Heart right ventricle (tissue), 16 donors: ENCODE data around the gene WDR59. TPM values are rescaled to one million over a fixed set of nuclear protein-coding genes. Genes with fewer than 3 reads are reported as not detected.

ENCODE experiments used
- ATAC-seq, 8 donors: fragments of 200-7000 bp; cut with Tn5 transposase; one replicate each; pipeline ENCODE4 v1.9.1; 2020; ENCODE audit warnings: mild to moderate bottlenecking in 8 of 8, moderate library complexity in 8 of 8, moderate number of reproducible peaks in 1 of 8
- DNase-seq, 2 donors: peaks; one replicate each; pipeline ENCODE4 v3.0.0-alpha.2; 2020
- H3K27ac ChIP-seq, 10 donors: fragments of 200-600 bp; sonication (generic) in 2 of 10; one replicate each; pipeline versions ENCODE4 v1.5.0 to v1.8.0; 2020 to 2022; ENCODE audit warnings: mild to moderate bottlenecking in 3 of 10
- H3K27me3 ChIP-seq, 7 donors: fragments of 200-600 bp; one replicate each; pipeline ENCODE4 v1.8.0; 2021 to 2022; ENCODE audit warnings: mild to moderate bottlenecking in 2 of 7
- H3K36me3 ChIP-seq, 9 donors: fragments of 200-600 bp; sonication (generic) in 1 of 9; one replicate each; pipeline versions ENCODE4 v1.5.0 to v1.8.0; 2020 to 2022; ENCODE audit warnings: mild to moderate bottlenecking in 2 of 9
- H3K4me1 ChIP-seq, 9 donors: fragments of 200-600 bp; sonication (generic) in 1 of 9; one replicate each; pipeline versions ENCODE4 v1.5.0 to v1.8.0; 2020 to 2022; ENCODE audit warnings: mild to moderate bottlenecking in 4 of 9
- H3K4me3 ChIP-seq, 10 donors: fragments of 200-600 bp; sonication (generic) in 2 of 10; one replicate each; pipeline versions ENCODE4 v1.5.0 to v1.8.0; 2020 to 2022; ENCODE audit warnings: mild to moderate bottlenecking in 7 of 10, moderate library complexity in 2 of 10
- H3K9me3 ChIP-seq, 11 donors: fragments of 200-600 bp in 10 of 11; sonication (generic) in 2 of 11; one replicate each; pipeline versions ENCODE4 v1.5.0 to v1.8.0; 2013 to 2022; ENCODE audit warnings: mild to moderate bottlenecking in 2 of 11, control low read depth in 1 of 11, moderate library complexity in 1 of 11
- WGBS, 2 donors: extraction: QIAGEN DNeasy Blood & Tissue Kit; methylation state at CpG; one replicate each; pipeline ENCODE4 v1.1.7; 2013; ENCODE audit warnings: inconsistent platforms in 1 of 2; 5-methylcytosine and 5-hydroxymethylcytosine counted together
- intact Hi-C, 10 donors: fragments of 100-400 bp; cut with DNase I; formaldehyde crosslinking; loops; one replicate each; pipeline versions ENCODE4 v1.11.1 to v1.14.2; 2022
- polyA plus RNA-seq, 2 donors: library from polyadenylated mRNA; stranded (reverse); fragments of 200-250 nt; gene quantifications; one replicate each; pipeline ENCODE4 v1.2.3, GENCODE V29; 2013
- total RNA-seq, 10 donors: library from RNA; stranded (reverse); fragmentation: NEBNext Ultra II Directional in 3 of 10; extraction: Animal tissue kit (Norgen Biotek cat#: 25700) in 3 of 10; gene quantifications; one replicate each; pipeline versions ENCODE4 v1.2.1 to v1.2.4, GENCODE V29; 2021 to 2023
- TF ChIP-seq, protein P1 (sequence below), 9 donors: fragments of 200-600 bp; sonication (generic) in 2 of 9; IDR thresholded peaks; one replicate each; pipeline versions ENCODE4 v1.5.0 to v1.8.0; 2021 to 2022; ENCODE audit warnings: antibody characterized with exemption in 9 of 9, mild to moderate bottlenecking in 5 of 9, moderate library complexity in 1 of 9
- donor health status: Arrhythmogenic right ventricular cardiomyopathy.
- donor health status: ischemic (EF 13 %, LVEDD 7.1; RV severe dilation, severe dysfunction).
- donor health status: healthy with polysubstance abuse.
- donor health status: DM: no; HTN: yes; CAD: no.
- donor health status: DM: no; HTN: no; CAD: no.
- donor health status: ischemic (EF 25% LVEDD 6.9; RV normal size, moderate dysfunction).
- donor health status: ischemic (EF 25% LVEDD 5.7; RV mildly dilated, moderate dysfunction).
- donor health status: healthy.
- donor health status: DM: yes; HTN: yes; CAD: no.
- donor health status: Ischemic cardiomyopathy.
- donor health status: ischemic (EF 35%, LVEDD 5.7; RV mildly dilated, moderate dysfunction).
- donor health status: nonischemic (EF 11% LVEDD 7.7; RV severe dilation, severe dysfunction).
- donor health status: DM: yes; HTN: yes; CAD: no.
- donor health status: PGD.
- donor health status: ischemic (EF 29% LVEDD 5.4; RV normal size, mild dysfunction).
- donor health status: nonischemic (EF 23%, LVEDD 6.1; RV moderate dilation, normal function).

The WDR59 gene
- total and polyA plus RNA-seq, 12 donors: 15.6 to 63.5 (median 40.9) TPM

DNA sequence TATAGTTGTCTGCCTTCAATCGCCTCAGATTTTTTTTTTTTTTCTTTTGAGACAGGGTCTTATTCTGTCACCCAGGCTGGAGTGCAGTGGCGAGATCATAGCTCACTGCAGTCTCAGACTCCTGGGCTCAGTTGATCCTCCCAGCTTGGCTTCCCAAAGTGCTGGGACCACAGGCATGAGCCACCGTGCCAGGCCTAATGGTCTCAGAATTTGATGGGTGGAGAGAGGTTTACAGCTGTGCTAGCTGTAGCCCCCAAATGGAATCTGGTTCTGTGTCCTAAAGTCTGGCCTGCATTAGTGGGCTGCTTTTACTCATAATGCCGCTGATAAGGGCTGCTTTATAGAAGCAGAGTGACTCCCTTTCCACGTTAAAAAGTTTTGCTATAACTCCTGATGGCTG, 19.0 kb upstream of the WDR59 start:
- Histone ChIP-seq H3K4me1 (peaks cover 0 to 71% (median 31%) of the 10 kb centered on the region in 9 donors), H3K27me3 (no peaks in the 10 kb centered on the region), H3K9me3 (no peaks in the 10 kb centered on the region), H3K27ac (peak overlapping the region in 2 of 10 donors; percentile 92 to 93), H3K4me3 (no peak overlapping the region), H3K36me3 (no peaks in the 10 kb centered on the region)
- DNase-seq (no peak), ATAC-seq (no peak)
- TF ChIP-seq, protein P1, sequence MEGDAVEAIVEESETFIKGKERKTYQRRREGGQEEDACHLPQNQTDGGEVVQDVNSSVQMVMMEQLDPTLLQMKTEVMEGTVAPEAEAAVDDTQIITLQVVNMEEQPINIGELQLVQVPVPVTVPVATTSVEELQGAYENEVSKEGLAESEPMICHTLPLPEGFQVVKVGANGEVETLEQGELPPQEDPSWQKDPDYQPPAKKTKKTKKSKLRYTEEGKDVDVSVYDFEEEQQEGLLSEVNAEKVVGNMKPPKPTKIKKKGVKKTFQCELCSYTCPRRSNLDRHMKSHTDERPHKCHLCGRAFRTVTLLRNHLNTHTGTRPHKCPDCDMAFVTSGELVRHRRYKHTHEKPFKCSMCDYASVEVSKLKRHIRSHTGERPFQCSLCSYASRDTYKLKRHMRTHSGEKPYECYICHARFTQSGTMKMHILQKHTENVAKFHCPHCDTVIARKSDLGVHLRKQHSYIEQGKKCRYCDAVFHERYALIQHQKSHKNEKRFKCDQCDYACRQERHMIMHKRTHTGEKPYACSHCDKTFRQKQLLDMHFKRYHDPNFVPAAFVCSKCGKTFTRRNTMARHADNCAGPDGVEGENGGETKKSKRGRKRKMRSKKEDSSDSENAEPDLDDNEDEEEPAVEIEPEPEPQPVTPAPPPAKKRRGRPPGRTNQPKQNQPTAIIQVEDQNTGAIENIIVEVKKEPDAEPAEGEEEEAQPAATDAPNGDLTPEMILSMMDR (IDR thresholded peaks at IDR 0.05): no peak
- intact Hi-C loops: loop anchor here in 8 of 10 donors (5.0 kb wide), 2 partner anchors 38 to 43 kb away; no protein-coding TSS in a partner anchor
- WGBS, 2 donors: 82 to 87% methylated on average over 5 of the region's 5 CpGs

DNA sequence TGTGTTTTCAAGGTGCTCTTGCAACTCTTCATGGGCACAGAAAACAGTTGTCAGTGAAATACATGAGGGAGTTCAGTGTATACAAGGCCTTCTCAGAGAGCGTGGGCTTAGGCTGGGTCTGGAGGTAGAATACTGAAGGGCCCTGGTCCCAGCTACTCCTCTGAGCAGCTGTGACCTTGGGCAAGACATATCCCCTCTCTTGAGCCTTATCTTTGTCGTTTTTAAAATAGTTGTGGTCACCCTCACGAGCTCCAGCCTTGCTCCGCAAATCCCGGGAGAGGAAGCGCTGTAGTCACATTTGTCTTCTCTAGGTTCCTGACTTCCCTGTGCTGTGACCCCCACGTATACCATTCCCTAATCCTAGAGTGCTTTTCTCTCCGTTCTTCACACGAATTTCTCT, 17.6 kb upstream of the WDR59 start:
- ATAC-seq (peak in 2 of 8 donors; percentile 1 to 6), DNase-seq (no peak)
- Histone ChIP-seq H3K27ac (peak overlapping the region in 9 of 10 donors; percentile 2 to 93 (median 71)), H3K36me3 (no peaks in the 10 kb centered on the region), H3K9me3 (no peaks in the 10 kb centered on the region), H3K4me1 (peaks cover 0 to 67% (median 31%) of the 10 kb centered on the region in 9 donors), H3K4me3 (peak overlapping the region in 2 of 10 donors; percentile 8 to 73), H3K27me3 (no peaks in the 10 kb centered on the region)
- TF ChIP-seq, protein P1 (IDR thresholded peaks at IDR 0.05): no peak
- intact Hi-C loops: loop anchor here in 8 of 10 donors (5.0 kb wide), 2 partner anchors 40 to 45 kb away; no protein-coding TSS in a partner anchor
- WGBS, 2 donors: 26 to 38% methylated on average over 9 of the region's 9 CpGs

DNA sequence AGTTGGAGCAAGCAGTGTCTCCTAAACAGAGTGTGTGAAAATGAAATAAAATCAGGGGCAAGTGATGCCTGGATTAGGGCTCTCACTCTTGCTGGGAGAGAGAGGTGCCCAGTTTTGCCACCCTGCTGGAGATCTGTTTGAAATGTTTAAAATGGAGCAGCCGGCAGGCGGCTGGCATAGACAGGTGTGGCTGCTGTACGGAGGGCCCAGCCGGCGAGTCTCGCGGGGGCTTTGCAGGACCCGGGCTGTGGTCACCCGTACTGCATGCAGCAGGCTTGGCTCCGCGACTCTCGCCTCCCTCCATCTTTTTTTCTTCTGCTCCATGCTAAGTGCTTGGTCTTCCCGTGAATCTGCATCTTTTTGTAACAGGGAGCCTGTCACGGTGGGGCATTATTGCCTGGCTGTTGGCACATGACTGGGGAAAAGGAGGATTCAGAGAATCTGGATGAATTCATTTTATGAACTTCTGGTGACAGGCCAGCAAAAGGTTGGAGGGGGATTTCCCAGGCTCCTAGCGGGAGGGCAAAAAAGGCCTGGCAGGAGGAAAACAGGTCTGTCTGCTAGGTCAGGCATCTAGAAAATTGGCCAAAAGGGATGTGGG, 15.7 kb upstream of the WDR59 start:
- H3K27me3 ChIP-seq: no peaks in the 10 kb centered on the region
- H3K4me1 ChIP-seq: peaks cover 0 to 60% (median 31%) of the 10 kb centered on the region in 9 donors
- no peaks in the 10 kb centered on the region for H3K9me3 ChIP-seq
- 4 to 8% methylated on average over 15 of the region's 15 CpGs for WGBS, 2 donors
- TF ChIP-seq, protein P1 (IDR thresholded peaks at IDR 0.05): peak in 1 of 9 donors; percentile 5
- H3K4me3 ChIP-seq: peak overlapping the region; percentile 73 to 100 (median 93)
- H3K36me3 ChIP-seq: no peaks in the 10 kb centered on the region
- DNase-seq (peak in 1 of 2 donors; percentile 30), ATAC-seq (peak in 5 of 8 donors; percentile 4 to 29 (median 29))
- intact Hi-C loops: loop anchor here in 8 of 10 donors (5.0 kb wide), 2 partner anchors 42 to 47 kb away; no protein-coding TSS in a partner anchor
- H3K27ac ChIP-seq: peak overlapping the region in 9 of 10 donors; percentile 31 to 93 (median 88)

DNA sequence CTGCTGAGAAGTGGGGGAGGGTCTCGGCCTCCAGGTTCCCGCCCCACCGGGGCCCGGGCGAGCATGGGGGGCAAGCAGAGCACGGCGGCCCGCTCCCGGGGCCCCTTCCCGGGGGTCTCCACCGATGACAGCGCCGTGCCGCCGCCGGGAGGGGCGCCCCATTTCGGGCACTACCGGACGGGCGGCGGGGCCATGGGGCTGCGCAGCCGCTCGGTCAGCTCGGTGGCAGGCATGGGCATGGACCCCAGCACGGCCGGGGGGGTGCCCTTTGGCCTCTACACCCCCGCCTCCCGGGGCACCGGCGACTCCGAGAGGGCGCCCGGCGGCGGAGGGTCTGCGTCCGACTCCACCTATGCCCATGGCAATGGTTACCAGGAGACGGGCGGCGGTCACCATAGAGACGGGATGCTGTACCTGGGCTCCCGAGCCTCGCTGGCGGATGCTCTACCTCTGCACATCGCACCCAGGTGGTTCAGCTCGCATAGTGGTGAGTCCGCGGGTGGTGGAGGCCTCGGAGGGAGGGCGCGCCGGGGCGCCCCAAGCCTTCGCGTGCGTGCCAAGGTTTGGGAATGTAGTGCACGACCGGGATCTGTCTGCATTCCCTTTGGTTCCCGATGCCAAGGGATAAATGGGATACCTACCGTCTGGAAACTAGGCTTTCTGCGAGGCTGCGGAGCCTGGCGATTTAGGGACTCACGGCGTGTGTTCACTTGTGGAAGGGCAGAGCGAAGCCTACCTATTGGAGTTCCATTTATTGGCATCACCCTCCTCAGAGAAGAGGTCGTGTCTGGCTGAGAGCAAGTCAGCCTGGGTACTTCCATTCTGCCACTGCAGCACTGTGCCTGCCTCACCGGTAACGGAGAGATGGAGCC, 14.9 kb upstream of the WDR59 start:
- WGBS, 2 donors: 0 to 1% methylated on average over 64 to 71 of the region's 71 CpGs
- H3K27me3 ChIP-seq: no peaks in the 10 kb centered on the region
- peak; percentile 41 to 43 for DNase-seq
- H3K9me3 ChIP-seq: no peaks in the 10 kb centered on the region
- peaks cover 0 to 56% (median 31%) of the 10 kb centered on the region in 9 donors for H3K4me1 ChIP-seq
- intact Hi-C loops: loop anchor here in 9 of 10 donors (2.0 to 5.0 kb wide), 3 partner anchors 42 to 111 kb away; no protein-coding TSS in a partner anchor
- H3K36me3 ChIP-seq: no peaks in the 10 kb centered on the region
- H3K4me3 ChIP-seq: peak overlapping the region; percentile 73 to 100 (median 93)
- TF ChIP-seq, protein P1 (IDR thresholded peaks at IDR 0.05): peak in 1 of 9 donors; percentile 20
- H3K27ac ChIP-seq: peak overlapping the region; percentile 46 to 93 (median 87)
- ATAC-seq: peak; percentile 16 to 65 (median 25)
